ENCODE data around the gene LBH. TPM values are rescaled to one million over a fixed set of nuclear protein-coding genes. Genes with fewer than 3 reads are reported as not detected.

The LBH gene
- total RNA-seq, 1 experiment from 2014 or later: 1.2 TPM

DNA sequence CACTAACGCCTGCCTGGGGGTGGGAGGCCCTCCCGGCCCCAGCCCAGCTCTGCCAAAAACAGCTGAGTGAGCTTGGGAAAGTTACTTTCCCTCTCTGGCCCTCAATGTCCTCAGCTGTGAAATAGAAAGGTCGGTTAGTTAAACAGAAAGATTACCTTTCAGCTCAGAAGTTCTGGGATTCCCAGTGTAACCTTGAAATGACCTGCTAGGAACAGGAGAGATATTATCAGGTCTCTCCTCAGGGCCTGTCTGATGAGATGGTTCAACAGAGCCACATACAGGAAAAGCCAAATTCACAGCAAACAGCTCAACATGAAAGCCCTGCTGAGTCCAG, 68.8 kb downstream of the LBH start (continued):
- TF ChIP-seq MAX (IDR thresholded peaks at IDR 0.05) (no peak), JUND (IDR thresholded peaks at IDR 0.05) (no peak), TCF7L2 (IDR thresholded peaks at IDR 0.05; ENCODE audit: borderline replicate concordance, extremely low read depth, insufficient read depth, insufficient read length) (no peak), POLR2AphosphoS5 (IDR thresholded peaks at IDR 0.05; ENCODE audit: low read depth, low read length) (no peak), POLR2A (IDR thresholded peaks at IDR 0.05; ENCODE audit: borderline replicate concordance, extremely low read depth, insufficient read depth, insufficient read length) (no peak), RAD21 (IDR thresholded peaks at IDR 0.05; ENCODE audit: low read depth) (no peak)

- Histone ChIP-seq H3K9ac (ENCODE audit: low read length) (no peak overlapping the region), H3K9me2 (ENCODE audit: insufficient read depth) (no peaks in the 10 kb centered on the region), H3K4me1 (ENCODE audit: control insufficient read depth in 1 of 2, insufficient read depth in 2 of 2, low read length in 2 of 2) (no peaks in the 10 kb centered on the region), H3K27ac (ENCODE audit: low read depth, low read length) (no peak overlapping the region), H3K4me2 (ENCODE audit: low read length) (no peak overlapping the region), H3K36me3 (ENCODE audit: control insufficient read depth in 1 of 2, insufficient read depth in 2 of 2, low read length in 2 of 2) (no peaks in the 10 kb centered on the region), H3K79me2 (ENCODE audit: insufficient read depth, low read length) (no peaks in the 10 kb centered on the region), H3K27me3 (ENCODE audit: insufficient read depth, low read length) (no peaks in the 10 kb centered on the region), H2AFZ (ENCODE audit: low read depth, low read length, poor library complexity, severe bottlenecking) (no peak overlapping the region), H4K20me1 (ENCODE audit: insufficient read depth) (no peaks in the 10 kb centered on the region), H3K4me3 (replicated peaks in 1 of 2; ENCODE audit: low read depth in 1 of 2, low read length in 2 of 2) (no peak overlapping the region), H3K9me3 (ENCODE audit: control insufficient read depth in 1 of 2, insufficient read depth in 1 of 2, low read depth in 1 of 2, low read length in 2 of 2) (no peaks in the 10 kb centered on the region)
- POLR2A ChIA-PET: no interaction called here
- RAD21 ChIA-PET (ENCODE audit: low non-redundant PET in 1 of 2, low total read pairs in 2 of 2, uncharacterized antibody in 2 of 2, unreplicated experiment in 2 of 2): no interaction called here
- CTCF ChIA-PET: no interaction called here
- no peak for ATAC-seq
- intact Hi-C loops (cut with micrococcal nuclease): no loop called here
- DNase-seq (ENCODE audit: low read depth, low spot score): no peak
- BruUV-seq (replicated peaks): no TSS peak
- no peak for TF ChIP-seq JUND (IDR thresholded peaks at IDR 0.05)
- TF ChIP-seq CBX3 (IDR thresholded peaks at IDR 0.05; ENCODE audit: low read depth): no peak
- TF ChIP-seq YY1 (IDR thresholded peaks at IDR 0.05; ENCODE audit: extremely low read depth, insufficient replicate concordance, low read depth, low read length): no peak
- TF ChIP-seq EZH2 (IDR thresholded peaks at IDR 0.05): no peak
- no peak for TF ChIP-seq TCF7L2 (IDR thresholded peaks at IDR 0.05; ENCODE audit: borderline replicate concordance, extremely low read depth, insufficient read depth, insufficient read length)
- TF ChIP-seq SP1 (IDR thresholded peaks at IDR 0.05; ENCODE audit: low read depth): no peak
- TF ChIP-seq SRF (IDR thresholded peaks at IDR 0.05; ENCODE audit: low read depth): no peak
- TF ChIP-seq EZH2phosphoT487 (IDR thresholded peaks at IDR 0.05; ENCODE audit: borderline replicate concordance): no peak
- TF ChIP-seq ZBTB33 (IDR thresholded peaks at IDR 0.05; ENCODE audit: extremely low read depth, insufficient replicate concordance, low read length): no peak
- TF ChIP-seq, protein P1, sequence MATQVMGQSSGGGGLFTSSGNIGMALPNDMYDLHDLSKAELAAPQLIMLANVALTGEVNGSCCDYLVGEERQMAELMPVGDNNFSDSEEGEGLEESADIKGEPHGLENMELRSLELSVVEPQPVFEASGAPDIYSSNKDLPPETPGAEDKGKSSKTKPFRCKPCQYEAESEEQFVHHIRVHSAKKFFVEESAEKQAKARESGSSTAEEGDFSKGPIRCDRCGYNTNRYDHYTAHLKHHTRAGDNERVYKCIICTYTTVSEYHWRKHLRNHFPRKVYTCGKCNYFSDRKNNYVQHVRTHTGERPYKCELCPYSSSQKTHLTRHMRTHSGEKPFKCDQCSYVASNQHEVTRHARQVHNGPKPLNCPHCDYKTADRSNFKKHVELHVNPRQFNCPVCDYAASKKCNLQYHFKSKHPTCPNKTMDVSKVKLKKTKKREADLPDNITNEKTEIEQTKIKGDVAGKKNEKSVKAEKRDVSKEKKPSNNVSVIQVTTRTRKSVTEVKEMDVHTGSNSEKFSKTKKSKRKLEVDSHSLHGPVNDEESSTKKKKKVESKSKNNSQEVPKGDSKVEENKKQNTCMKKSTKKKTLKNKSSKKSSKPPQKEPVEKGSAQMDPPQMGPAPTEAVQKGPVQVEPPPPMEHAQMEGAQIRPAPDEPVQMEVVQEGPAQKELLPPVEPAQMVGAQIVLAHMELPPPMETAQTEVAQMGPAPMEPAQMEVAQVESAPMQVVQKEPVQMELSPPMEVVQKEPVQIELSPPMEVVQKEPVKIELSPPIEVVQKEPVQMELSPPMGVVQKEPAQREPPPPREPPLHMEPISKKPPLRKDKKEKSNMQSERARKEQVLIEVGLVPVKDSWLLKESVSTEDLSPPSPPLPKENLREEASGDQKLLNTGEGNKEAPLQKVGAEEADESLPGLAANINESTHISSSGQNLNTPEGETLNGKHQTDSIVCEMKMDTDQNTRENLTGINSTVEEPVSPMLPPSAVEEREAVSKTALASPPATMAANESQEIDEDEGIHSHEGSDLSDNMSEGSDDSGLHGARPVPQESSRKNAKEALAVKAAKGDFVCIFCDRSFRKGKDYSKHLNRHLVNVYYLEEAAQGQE (IDR thresholded peaks at IDR 0.05; ENCODE audit: low read depth): no peak
- TF ChIP-seq EGR1 (IDR thresholded peaks at IDR 0.05; ENCODE audit: low read depth): no peak
- no peak for TF ChIP-seq POLR2AphosphoS5 (IDR thresholded peaks at IDR 0.05; ENCODE audit: low read depth, low read length)
- TF ChIP-seq, protein P2, sequence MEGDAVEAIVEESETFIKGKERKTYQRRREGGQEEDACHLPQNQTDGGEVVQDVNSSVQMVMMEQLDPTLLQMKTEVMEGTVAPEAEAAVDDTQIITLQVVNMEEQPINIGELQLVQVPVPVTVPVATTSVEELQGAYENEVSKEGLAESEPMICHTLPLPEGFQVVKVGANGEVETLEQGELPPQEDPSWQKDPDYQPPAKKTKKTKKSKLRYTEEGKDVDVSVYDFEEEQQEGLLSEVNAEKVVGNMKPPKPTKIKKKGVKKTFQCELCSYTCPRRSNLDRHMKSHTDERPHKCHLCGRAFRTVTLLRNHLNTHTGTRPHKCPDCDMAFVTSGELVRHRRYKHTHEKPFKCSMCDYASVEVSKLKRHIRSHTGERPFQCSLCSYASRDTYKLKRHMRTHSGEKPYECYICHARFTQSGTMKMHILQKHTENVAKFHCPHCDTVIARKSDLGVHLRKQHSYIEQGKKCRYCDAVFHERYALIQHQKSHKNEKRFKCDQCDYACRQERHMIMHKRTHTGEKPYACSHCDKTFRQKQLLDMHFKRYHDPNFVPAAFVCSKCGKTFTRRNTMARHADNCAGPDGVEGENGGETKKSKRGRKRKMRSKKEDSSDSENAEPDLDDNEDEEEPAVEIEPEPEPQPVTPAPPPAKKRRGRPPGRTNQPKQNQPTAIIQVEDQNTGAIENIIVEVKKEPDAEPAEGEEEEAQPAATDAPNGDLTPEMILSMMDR (IDR thresholded peaks at IDR 0.05 in 2 of 3, conservative IDR thresholded peaks at IDR 0.05 in 1 of 3; ENCODE audit: borderline replicate concordance in 1 of 3, insufficient read depth in 1 of 3, low read depth in 2 of 3, low read length in 2 of 3): no peak
- no peak for TF ChIP-seq SIN3A (IDR thresholded peaks at IDR 0.05; ENCODE audit: low read depth)
- TF ChIP-seq ELF1 (IDR thresholded peaks at IDR 0.05; ENCODE audit: borderline replicate concordance, low read depth): no peak
These were observed 69.3 kb downstream of the LBH start for GRCh38 chr2:30300456-30301221.
